HEK293 (cell line): ENCODE data around the gene ACBD3.

Experiments
- ATF2 ChIP-seq: fragments of 450-650 bp; formaldehyde crosslinking; IDR thresholded peaks from 2 replicates; pipeline ENCODE4 v1.5.1; 2016; ENCODE audit warnings: missing biosample characterization, missing genetic modification characterization, low read depth
- BCL11A ChIP-seq: fragments of 450-650 bp; formaldehyde crosslinking; IDR thresholded peaks from 2 replicates; pipeline ENCODE4 v1.5.1; 2016; ENCODE audit warnings: low read depth, missing biosample characterization, missing genetic modification characterization
- ZEB2 ChIP-seq: fragments of 450-650 bp; formaldehyde crosslinking; IDR thresholded peaks from 2 replicates; pipeline ENCODE4 v1.5.1; 2016; ENCODE audit warnings: missing biosample characterization, missing genetic modification characterization
- ZFP69B ChIP-seq: fragments of 450-650 bp; formaldehyde crosslinking; IDR thresholded peaks from 2 replicates; pipeline ENCODE4 v1.5.1; 2016; ENCODE audit warnings: missing biosample characterization, missing genetic modification characterization
- ZNF10 ChIP-seq: fragments of 450-650 bp; formaldehyde crosslinking; IDR thresholded peaks from 2 replicates; pipeline ENCODE4 v1.5.1; 2017; ENCODE audit warnings: missing biosample characterization, missing genetic modification characterization
- ZNF274 ChIP-seq, 2 experiments: fragments of 200-500 bp in 1 of 2; fragments of 450-650 bp in 1 of 2; sonication (Bioruptor generic) in 1 of 2; formaldehyde crosslinking in 1 of 2; IDR thresholded peaks; 2 replicates each; pipeline versions ENCODE4 v1.5.1 to v1.6.1; 2014 to 2016; ENCODE audit warnings: borderline replicate concordance in 1 of 2, inconsistent platforms in 1 of 2, low read length in 1 of 2, missing biosample characterization in 1 of 2, missing genetic modification characterization in 1 of 2
- ZNF354C ChIP-seq: fragments of 450-650 bp; formaldehyde crosslinking; IDR thresholded peaks from 2 replicates; pipeline ENCODE4 v1.5.1; 2016; ENCODE audit warnings: missing biosample characterization, missing genetic modification characterization, low read depth, borderline replicate concordance
- ZNF639 ChIP-seq: fragments of 450-650 bp; formaldehyde crosslinking; IDR thresholded peaks from 2 replicates; pipeline ENCODE4 v1.5.1; 2016; ENCODE audit warnings: missing biosample characterization, missing genetic modification characterization
- ZNF777 ChIP-seq: fragments of 450-650 bp; formaldehyde crosslinking; IDR thresholded peaks from 2 replicates; pipeline ENCODE4 v1.5.1; 2017; ENCODE audit warnings: missing biosample characterization, missing genetic modification characterization, borderline replicate concordance
- TF ChIP-seq, protein P1 (sequence below): fragments of 450-650 bp; formaldehyde crosslinking; IDR thresholded peaks from 2 replicates; pipeline ENCODE4 v1.5.1; 2017; ENCODE audit warnings: missing biosample characterization, missing genetic modification characterization
- TF ChIP-seq, protein P2 (sequence below): fragments of 450-650 bp; formaldehyde crosslinking; IDR thresholded peaks from 2 replicates; pipeline ENCODE4 v1.5.1; 2016; ENCODE audit warnings: missing biosample characterization, missing genetic modification characterization
- TF ChIP-seq, protein P3 (sequence below): fragments of 450-650 bp; formaldehyde crosslinking; conservative IDR thresholded peaks from 2 replicates; pipeline ENCODE4 v1.5.1; 2016; ENCODE audit warnings: low read depth, missing biosample characterization, missing genetic modification characterization
- TF ChIP-seq, protein P4 (sequence below): fragments of 450-650 bp; formaldehyde crosslinking; IDR thresholded peaks from 2 replicates; pipeline ENCODE4 v1.5.1; 2016; ENCODE audit warnings: missing biosample characterization, missing genetic modification characterization

GRCh38 chr1:226117330-226117729, 69.2 kb downstream of the ACBD3 start:
- TF ChIP-seq, protein P1, sequence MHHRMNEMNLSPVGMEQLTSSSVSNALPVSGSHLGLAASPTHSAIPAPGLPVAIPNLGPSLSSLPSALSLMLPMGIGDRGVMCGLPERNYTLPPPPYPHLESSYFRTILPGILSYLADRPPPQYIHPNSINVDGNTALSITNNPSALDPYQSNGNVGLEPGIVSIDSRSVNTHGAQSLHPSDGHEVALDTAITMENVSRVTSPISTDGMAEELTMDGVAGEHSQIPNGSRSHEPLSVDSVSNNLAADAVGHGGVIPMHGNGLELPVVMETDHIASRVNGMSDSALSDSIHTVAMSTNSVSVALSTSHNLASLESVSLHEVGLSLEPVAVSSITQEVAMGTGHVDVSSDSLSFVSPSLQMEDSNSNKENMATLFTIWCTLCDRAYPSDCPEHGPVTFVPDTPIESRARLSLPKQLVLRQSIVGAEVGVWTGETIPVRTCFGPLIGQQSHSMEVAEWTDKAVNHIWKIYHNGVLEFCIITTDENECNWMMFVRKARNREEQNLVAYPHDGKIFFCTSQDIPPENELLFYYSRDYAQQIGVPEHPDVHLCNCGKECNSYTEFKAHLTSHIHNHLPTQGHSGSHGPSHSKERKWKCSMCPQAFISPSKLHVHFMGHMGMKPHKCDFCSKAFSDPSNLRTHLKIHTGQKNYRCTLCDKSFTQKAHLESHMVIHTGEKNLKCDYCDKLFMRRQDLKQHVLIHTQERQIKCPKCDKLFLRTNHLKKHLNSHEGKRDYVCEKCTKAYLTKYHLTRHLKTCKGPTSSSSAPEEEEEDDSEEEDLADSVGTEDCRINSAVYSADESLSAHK (tag by site-specific recombination): no peak
- TF ChIP-seq ZNF639 (tag by site-specific recombination) (no peak), ATF2 (tag by site-specific recombination) (no peak), ZNF274 (IDR thresholded peaks at IDR 0.05; ENCODE audit: low read length) (no peak), ZNF274 (tag by site-specific recombination; IDR thresholded peaks at IDR 0.05; ENCODE audit: borderline replicate concordance) (no peak), BCL11A (no peak), ZEB2 (tag by site-specific recombination) (no peak), ZNF777 (tag by site-specific recombination) (no peak), ZNF354C (tag by site-specific recombination) (no peak), ZNF10 (tag by site-specific recombination) (no peak), ZFP69B (no peak)
- TF ChIP-seq, protein P2, sequence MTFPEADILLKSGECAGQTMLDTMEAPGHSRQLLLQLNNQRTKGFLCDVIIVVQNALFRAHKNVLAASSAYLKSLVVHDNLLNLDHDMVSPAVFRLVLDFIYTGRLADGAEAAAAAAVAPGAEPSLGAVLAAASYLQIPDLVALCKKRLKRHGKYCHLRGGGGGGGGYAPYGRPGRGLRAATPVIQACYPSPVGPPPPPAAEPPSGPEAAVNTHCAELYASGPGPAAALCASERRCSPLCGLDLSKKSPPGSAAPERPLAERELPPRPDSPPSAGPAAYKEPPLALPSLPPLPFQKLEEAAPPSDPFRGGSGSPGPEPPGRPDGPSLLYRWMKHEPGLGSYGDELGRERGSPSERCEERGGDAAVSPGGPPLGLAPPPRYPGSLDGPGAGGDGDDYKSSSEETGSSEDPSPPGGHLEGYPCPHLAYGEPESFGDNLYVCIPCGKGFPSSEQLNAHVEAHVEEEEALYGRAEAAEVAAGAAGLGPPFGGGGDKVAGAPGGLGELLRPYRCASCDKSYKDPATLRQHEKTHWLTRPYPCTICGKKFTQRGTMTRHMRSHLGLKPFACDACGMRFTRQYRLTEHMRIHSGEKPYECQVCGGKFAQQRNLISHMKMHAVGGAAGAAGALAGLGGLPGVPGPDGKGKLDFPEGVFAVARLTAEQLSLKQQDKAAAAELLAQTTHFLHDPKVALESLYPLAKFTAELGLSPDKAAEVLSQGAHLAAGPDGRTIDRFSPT: no peak
- TF ChIP-seq, protein P3, sequence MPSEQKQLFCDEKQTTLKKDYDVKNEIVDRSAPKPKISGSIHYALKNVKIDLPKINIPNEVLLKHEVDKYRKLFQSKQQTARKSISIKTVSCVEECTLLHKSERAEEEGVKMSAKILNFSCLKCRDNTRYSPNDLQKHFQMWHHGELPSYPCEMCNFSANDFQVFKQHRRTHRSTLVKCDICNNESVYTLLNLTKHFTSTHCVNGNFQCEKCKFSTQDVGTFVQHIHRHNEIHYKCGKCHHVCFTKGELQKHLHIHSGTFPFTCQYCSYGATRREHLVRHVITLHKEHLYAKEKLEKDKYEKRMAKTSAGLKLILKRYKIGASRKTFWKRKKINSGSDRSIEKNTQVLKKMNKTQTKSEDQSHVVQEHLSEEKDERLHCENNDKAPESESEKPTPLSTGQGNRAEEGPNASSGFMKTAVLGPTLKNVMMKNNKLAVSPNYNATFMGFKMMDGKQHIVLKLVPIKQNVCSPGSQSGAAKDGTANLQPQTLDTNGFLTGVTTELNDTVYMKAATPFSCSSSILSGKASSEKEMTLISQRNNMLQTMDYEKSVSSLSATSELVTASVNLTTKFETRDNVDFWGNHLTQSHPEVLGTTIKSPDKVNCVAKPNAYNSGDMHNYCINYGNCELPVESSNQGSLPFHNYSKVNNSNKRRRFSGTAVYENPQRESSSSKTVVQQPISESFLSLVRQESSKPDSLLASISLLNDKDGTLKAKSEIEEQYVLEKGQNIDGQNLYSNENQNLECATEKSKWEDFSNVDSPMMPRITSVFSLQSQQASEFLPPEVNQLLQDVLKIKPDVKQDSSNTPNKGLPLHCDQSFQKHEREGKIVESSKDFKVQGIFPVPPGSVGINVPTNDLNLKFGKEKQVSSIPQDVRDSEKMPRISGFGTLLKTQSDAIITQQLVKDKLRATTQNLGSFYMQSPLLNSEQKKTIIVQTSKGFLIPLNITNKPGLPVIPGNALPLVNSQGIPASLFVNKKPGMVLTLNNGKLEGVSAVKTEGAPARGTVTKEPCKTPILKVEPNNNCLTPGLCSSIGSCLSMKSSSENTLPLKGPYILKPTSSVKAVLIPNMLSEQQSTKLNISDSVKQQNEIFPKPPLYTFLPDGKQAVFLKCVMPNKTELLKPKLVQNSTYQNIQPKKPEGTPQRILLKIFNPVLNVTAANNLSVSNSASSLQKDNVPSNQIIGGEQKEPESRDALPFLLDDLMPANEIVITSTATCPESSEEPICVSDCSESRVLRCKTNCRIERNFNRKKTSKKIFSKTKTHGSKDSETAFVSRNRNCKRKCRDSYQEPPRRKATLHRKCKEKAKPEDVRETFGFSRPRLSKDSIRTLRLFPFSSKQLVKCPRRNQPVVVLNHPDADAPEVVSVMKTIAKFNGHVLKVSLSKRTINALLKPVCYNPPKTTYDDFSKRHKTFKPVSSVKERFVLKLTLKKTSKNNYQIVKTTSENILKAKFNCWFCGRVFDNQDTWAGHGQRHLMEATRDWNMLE (tag by site-specific recombination): no peak
- TF ChIP-seq, protein P4, sequence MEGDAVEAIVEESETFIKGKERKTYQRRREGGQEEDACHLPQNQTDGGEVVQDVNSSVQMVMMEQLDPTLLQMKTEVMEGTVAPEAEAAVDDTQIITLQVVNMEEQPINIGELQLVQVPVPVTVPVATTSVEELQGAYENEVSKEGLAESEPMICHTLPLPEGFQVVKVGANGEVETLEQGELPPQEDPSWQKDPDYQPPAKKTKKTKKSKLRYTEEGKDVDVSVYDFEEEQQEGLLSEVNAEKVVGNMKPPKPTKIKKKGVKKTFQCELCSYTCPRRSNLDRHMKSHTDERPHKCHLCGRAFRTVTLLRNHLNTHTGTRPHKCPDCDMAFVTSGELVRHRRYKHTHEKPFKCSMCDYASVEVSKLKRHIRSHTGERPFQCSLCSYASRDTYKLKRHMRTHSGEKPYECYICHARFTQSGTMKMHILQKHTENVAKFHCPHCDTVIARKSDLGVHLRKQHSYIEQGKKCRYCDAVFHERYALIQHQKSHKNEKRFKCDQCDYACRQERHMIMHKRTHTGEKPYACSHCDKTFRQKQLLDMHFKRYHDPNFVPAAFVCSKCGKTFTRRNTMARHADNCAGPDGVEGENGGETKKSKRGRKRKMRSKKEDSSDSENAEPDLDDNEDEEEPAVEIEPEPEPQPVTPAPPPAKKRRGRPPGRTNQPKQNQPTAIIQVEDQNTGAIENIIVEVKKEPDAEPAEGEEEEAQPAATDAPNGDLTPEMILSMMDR (tag by site-specific recombination): no peak
